WI38 (cell line): ENCODE results near the gene CRIP3.

Experiments used
- H3K4me3 ChIP-seq: 2 replicates; pipeline ENCODE4 v1.5.1; 2011; ENCODE audit warnings: low read depth, mild to moderate bottlenecking, control low read depth, low read length
- TF ChIP-seq, protein P1 (sequence below): IDR thresholded peaks from 2 replicates; pipeline ENCODE4 v1.5.1; 2012; ENCODE audit warnings: low read depth, mild to moderate bottlenecking, control low read depth, low read length

Gene CRIP3

DNA sequence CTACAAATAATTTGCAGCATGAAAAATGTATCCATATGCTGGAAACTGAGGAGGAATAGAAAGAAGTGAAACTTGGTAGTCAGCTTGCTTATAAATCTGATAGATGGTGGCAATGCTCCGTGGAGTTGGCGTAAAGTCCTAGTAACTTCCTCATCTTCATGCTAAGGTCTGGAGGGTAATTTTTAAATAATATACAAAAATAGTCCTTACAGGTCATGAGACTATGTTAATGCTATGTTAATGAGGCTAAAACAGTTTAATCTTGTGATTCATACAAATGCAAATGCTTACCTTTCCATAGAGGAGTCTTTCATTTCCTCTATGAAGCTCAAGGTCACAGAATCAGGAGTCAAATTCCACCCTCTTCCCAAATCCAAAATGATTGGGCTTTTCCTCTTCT is 9.4 kb upstream of the CRIP3 start:
- no peak overlapping the region for H3K4me3 ChIP-seq
- TF ChIP-seq, protein P1, sequence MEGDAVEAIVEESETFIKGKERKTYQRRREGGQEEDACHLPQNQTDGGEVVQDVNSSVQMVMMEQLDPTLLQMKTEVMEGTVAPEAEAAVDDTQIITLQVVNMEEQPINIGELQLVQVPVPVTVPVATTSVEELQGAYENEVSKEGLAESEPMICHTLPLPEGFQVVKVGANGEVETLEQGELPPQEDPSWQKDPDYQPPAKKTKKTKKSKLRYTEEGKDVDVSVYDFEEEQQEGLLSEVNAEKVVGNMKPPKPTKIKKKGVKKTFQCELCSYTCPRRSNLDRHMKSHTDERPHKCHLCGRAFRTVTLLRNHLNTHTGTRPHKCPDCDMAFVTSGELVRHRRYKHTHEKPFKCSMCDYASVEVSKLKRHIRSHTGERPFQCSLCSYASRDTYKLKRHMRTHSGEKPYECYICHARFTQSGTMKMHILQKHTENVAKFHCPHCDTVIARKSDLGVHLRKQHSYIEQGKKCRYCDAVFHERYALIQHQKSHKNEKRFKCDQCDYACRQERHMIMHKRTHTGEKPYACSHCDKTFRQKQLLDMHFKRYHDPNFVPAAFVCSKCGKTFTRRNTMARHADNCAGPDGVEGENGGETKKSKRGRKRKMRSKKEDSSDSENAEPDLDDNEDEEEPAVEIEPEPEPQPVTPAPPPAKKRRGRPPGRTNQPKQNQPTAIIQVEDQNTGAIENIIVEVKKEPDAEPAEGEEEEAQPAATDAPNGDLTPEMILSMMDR, result no peak

DNA sequence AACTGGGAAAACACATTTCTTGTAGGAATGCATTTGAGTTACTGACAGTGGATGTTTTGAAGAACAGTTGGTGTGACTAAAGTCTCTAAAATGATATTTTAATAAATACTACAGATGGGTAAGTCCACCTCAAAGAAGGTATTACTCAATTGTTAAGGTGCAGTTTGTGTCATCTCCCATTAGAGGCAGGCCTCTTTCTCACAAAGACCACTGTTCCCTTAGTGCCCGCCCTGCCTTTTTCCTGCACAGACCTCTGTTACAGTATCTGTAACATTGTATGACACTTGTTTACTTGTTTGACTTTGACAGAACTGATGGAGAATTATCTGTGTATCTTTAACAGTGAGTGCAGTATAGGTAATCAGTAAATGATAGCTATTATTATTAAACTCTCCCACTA is 5.2 kb upstream of the CRIP3 start:
- TF ChIP-seq, protein P1, result no peak
- H3K4me3 ChIP-seq, result no peak overlapping the region

DNA sequence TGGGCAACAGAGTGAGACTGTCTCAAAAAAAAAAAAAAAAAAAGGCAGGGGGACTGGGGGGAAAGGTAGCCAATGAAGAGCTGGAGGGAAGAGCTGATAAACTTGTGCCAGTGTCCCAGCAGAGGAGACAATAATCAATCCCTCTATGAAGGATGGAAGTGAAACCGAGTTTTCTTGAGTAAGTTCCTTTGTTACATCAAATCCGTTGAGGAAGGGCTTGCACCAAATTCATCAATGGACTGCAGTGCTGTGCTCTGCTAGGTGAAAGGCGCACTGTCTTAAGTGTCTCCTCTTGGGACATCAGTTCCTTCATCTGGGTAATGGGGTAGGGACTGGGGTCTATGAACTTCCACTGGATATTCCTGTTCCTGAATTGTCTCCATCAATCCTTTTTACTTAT is 3.0 kb upstream of the CRIP3 start:
- TF ChIP-seq, protein P1, result no peak
- H3K4me3 ChIP-seq, result no peak overlapping the region

DNA sequence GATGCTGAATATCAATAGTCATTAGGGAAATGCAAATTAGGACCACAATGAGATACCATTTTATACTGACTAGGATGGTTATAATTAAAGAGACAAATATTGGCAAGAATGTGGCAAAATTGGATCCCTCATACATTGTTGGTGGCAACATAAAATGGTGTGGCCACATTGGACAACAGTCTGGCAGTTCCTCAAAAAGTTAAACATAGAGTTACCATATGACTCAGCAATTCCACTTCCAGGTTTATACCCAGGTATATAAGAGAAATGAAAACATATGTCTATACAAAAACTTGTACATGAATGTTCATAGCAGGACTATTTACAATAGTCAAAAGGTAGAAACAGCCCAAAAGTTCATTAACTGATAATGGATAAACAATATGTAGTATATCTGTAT is 2.0 kb upstream of the CRIP3 start:
- TF ChIP-seq, protein P1, result no peak
- no peak overlapping the region for H3K4me3 ChIP-seq

DNA sequence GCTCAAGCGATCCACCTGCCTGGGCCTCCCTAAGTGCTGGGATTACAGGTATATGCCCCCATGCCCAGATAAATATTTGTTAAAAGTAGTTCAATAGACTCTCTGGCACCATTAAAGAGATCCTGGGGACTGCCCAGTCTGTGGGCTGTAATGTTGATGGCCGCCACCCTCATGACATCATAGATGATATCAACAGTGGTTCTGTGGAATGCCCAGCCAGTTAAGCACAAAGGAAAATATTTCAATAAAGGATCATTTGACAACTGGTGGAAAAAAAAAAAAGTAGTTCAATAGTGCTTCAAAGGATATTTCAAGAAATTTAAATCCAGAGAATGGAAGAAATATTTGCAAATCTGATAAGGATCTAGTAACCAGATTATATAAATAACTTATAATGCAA is 1.5 kb upstream of the CRIP3 start:
- TF ChIP-seq, protein P1, result no peak
- no peak overlapping the region for H3K4me3 ChIP-seq

DNA sequence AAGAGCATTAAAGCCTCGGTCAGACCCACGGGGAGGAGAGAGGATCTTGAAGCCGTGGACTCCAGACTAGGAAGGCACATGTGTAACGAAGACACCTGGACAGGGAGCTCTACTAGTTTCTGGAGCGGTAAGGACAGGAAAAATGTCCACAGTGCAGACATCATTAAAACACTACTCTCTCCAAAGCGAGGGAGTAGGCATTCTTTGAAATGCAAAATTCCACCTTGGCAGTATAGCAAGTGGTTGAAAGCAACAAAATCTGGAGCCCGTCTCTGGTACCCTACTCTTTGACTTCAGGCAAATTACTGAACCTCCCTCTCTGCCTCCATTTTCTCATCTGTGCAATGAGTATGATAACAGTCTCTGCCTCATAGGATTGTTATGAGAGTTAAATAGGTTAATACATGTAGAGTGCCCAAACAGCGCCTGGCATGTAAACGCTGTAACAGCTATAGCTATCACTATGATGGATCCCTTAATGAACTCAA is 408 bp upstream of the CRIP3 start:
- no peak overlapping the region for H3K4me3 ChIP-seq

DNA sequence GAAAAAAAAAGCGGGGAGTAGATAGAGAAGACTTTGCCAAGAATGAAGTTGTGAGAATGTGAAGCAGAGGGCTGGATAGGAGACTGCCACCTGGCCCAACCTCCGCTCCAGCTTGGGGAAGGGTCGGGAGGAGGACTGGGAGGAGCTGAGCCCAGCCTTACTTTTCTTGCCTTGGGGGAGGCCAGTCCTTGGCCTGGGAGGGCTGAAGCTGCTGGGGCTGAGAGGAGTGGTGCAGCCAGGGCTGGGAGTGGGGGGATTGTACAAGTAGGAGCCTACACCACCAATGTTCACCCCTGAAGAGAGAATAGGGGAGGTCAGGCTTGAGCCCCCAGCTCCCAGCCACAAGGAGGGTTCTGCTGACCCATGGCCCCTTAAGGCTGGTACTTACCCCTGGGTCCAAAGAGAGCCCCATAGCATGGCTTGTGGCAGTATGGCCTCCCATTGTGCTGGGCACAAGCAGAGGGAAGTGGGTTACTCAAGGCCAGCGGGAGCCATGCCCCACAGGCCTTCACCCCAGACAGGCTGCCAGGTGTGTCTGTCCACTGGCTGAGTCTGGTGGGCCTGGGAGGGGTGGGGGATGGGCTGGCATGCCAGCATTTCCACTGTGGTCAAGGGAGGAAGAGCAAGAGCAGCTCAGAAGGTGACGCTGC is 1.1 kb downstream of the CRIP3 start:
- H3K4me3 ChIP-seq, result no peak overlapping the region
- TF ChIP-seq, protein P1, result no peak

More for the DNA sequence above, 408 bp upstream of the CRIP3 start:
- TF ChIP-seq, protein P1, result no peak
